ENCODE data around the gene SLC17A8.
"Not testable (repeated sequence)": the region's sequence is repeated elsewhere in the genome, so short reads cannot be mapped to it uniquely, and the experiment has no call there.

Gene SLC17A8

GRCh38 chr12:100339071-100339470 is 17.8 kb upstream of the SLC17A8 start:
- Histone ChIP-seq H3K27ac (ENCODE audit: low read depth, low read length) (no peak overlapping the region), H3K4me3 (ENCODE audit: low read depth, low read length) (no peak overlapping the region), H3K9ac (ENCODE audit: low read depth, low read length) (no peak overlapping the region), H3K36me3 (ENCODE audit: control insufficient read depth, insufficient read depth, low read length) (peaks cover 42% of the 10 kb centered on the region), H3K4me1 (ENCODE audit: control insufficient read depth, insufficient read depth, low read length) (peaks cover 12% of the 10 kb centered on the region), H3K27me3 (ENCODE audit: control insufficient read depth, insufficient read depth, low read length) (no peaks in the 10 kb centered on the region), H3K9me3 (ENCODE audit: control insufficient read depth, insufficient read depth, low read length) (no peaks in the 10 kb centered on the region)

DNA sequence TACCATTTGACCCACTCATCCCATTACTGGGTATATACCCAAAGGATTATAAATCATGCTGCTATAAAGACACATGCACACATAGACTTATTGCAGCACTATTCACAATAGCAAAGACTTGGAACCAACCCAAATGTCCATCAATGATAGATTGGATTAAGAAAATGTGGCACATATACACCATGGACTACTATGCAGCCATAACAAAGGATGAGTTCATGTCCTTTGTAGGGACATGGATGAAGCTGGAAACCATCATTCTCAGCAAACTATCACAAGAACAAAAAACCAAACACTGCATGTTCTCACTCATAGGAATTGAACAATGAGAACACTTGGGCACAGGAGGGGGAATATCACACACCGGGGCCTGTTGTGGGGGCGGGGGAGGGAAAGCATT is 14.0 kb upstream of the SLC17A8 start:
- not testable (repeated sequence) for H3K9me3 ChIP-seq (ENCODE audit: control insufficient read depth, insufficient read depth, low read length); H3K9ac ChIP-seq (ENCODE audit: low read depth, low read length); H3K4me3 ChIP-seq (ENCODE audit: low read depth, low read length); H3K27ac ChIP-seq (ENCODE audit: low read depth, low read length); H3K27me3 ChIP-seq (ENCODE audit: control insufficient read depth, insufficient read depth, low read length); H3K4me1 ChIP-seq (ENCODE audit: control insufficient read depth, insufficient read depth, low read length)
- peaks cover 12% of the 10 kb centered on the region for H3K36me3 ChIP-seq (ENCODE audit: control insufficient read depth, insufficient read depth, low read length)

- not testable (repeated sequence) for H3K4me3 ChIP-seq (ENCODE audit: low read depth, low read length); H3K27ac ChIP-seq (ENCODE audit: low read depth, low read length)
Observed at GRCh38 chr12:100344351-100344750, 12.5 kb upstream of the SLC17A8 start.

GRCh38 chr12:100345020-100345767 is 11.7 kb upstream of the SLC17A8 start:
- Histone ChIP-seq H3K4me1 (ENCODE audit: control insufficient read depth, insufficient read depth, low read length) (peaks cover 9% of the 10 kb centered on the region), H3K9me3 (ENCODE audit: control insufficient read depth, insufficient read depth, low read length) (no peaks in the 10 kb centered on the region), H3K36me3 (ENCODE audit: control insufficient read depth, insufficient read depth, low read length) (no peaks in the 10 kb centered on the region), H3K4me3 (ENCODE audit: low read depth, low read length) (no peak overlapping the region), H3K27ac (ENCODE audit: low read depth, low read length) (no peak overlapping the region), H3K27me3 (ENCODE audit: control insufficient read depth, insufficient read depth, low read length) (no peaks in the 10 kb centered on the region), H3K9ac (ENCODE audit: low read depth, low read length) (no peak overlapping the region)

More at GRCh38 chr12:100344351-100344750, 12.5 kb upstream of the SLC17A8 start:
- H3K27me3 ChIP-seq (ENCODE audit: control insufficient read depth, insufficient read depth, low read length); H3K9ac ChIP-seq (ENCODE audit: low read depth, low read length); H3K36me3 ChIP-seq (ENCODE audit: control insufficient read depth, insufficient read depth, low read length); H3K4me1 ChIP-seq (ENCODE audit: control insufficient read depth, insufficient read depth, low read length); H3K9me3 ChIP-seq (ENCODE audit: control insufficient read depth, insufficient read depth, low read length): not testable (repeated sequence)

GRCh38 chr12:100346660-100347059 is 10.2 kb upstream of the SLC17A8 start:
- H3K27ac ChIP-seq (ENCODE audit: low read depth, low read length), result no peak overlapping the region
- H3K9me3 ChIP-seq (ENCODE audit: control insufficient read depth, insufficient read depth, low read length), result no peaks in the 10 kb centered on the region
- H3K36me3 ChIP-seq (ENCODE audit: control insufficient read depth, insufficient read depth, low read length), result no peaks in the 10 kb centered on the region
- H3K27me3 ChIP-seq (ENCODE audit: control insufficient read depth, insufficient read depth, low read length), result no peaks in the 10 kb centered on the region
- H3K9ac ChIP-seq (ENCODE audit: low read depth, low read length), result no peak overlapping the region
- no peak overlapping the region for H3K4me3 ChIP-seq (ENCODE audit: low read depth, low read length)
- H3K4me1 ChIP-seq (ENCODE audit: control insufficient read depth, insufficient read depth, low read length), result no peaks in the 10 kb centered on the region

DNA sequence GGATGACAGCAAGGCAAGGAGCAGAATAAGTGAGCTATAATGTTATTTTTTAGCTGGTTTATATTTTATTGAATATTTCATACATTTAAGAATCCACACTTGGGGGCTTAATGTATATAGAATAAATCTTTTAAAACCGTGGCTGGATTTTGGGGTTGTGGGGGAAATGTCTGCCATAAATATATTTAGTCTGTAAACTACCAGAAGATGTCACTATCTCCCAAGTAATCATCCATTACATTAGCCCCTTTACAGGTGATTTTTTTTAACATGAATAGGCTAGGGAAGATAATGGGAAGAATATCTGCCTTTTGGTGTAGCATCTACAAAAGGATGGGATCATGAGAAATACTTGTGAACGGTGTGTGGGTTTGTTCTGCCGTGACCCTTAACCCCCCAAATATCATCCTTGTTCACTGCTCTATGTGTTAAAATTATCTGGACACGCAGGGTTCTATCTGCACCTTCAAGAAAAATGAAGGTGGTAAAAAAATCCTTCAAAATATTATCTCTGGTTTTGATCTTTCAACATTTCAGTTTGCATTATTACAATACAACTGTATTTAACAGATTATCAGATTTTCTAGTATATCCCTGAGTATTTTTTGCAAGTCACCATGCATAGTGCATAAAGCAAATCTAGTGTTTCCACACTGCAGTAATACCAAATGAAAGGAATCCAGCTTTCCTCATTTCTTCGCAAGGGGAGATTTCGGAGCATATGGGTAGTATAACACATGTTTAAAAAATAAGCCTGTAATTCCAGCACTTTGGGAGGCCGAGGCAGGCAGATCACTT is 8.0 kb upstream of the SLC17A8 start:
- Histone ChIP-seq H3K9ac (ENCODE audit: low read depth, low read length) (no peak overlapping the region), H3K4me3 (ENCODE audit: low read depth, low read length) (no peak overlapping the region), H3K4me1 (ENCODE audit: control insufficient read depth, insufficient read depth, low read length) (no peaks in the 10 kb centered on the region), H3K9me3 (ENCODE audit: control insufficient read depth, insufficient read depth, low read length) (no peaks in the 10 kb centered on the region), H3K36me3 (ENCODE audit: control insufficient read depth, insufficient read depth, low read length) (no peaks in the 10 kb centered on the region), H3K27me3 (ENCODE audit: control insufficient read depth, insufficient read depth, low read length) (no peaks in the 10 kb centered on the region), H3K27ac (ENCODE audit: low read depth, low read length) (no peak overlapping the region)

- Histone ChIP-seq H3K36me3 (ENCODE audit: control insufficient read depth, insufficient read depth, low read length) (no peaks in the 10 kb centered on the region), H3K9ac (ENCODE audit: low read depth, low read length) (no peak overlapping the region), H3K27me3 (ENCODE audit: control insufficient read depth, insufficient read depth, low read length) (no peaks in the 10 kb centered on the region), H3K4me1 (ENCODE audit: control insufficient read depth, insufficient read depth, low read length) (peaks cover 15% of the 10 kb centered on the region), H3K9me3 (ENCODE audit: control insufficient read depth, insufficient read depth, low read length) (no peaks in the 10 kb centered on the region), H3K4me3 (ENCODE audit: low read depth, low read length) (no peak overlapping the region), H3K27ac (ENCODE audit: low read depth, low read length) (no peak overlapping the region)
Observed at GRCh38 chr12:100359248-100359647, 2.4 kb downstream of the SLC17A8 start.

DNA sequence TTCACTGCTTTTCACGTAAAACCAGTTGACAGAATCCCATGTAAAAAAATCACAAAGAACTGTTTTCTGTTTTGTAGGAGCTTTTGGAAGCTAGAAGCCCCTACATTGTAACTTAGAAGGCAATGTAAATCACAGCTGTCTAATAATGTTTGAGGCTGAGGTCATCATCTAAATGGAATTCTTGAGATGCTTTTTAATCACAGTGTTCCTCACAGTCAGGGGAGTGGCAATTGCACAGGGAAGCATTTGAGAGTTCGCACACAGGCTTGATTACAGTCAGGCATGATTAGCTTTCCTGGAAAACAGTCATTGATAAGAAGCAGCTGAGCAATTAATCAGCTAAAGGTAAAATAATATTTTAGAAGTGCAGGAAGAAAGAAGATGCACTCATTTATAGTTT is 2.9 kb downstream of the SLC17A8 start:
- H3K27ac ChIP-seq (ENCODE audit: low read depth, low read length), result no peak overlapping the region

GRCh38 chr12:100360450-100360849 is 3.6 kb downstream of the SLC17A8 start:
- H3K4me3 ChIP-seq (ENCODE audit: low read depth, low read length), result no peak overlapping the region
- H3K36me3 ChIP-seq (ENCODE audit: control insufficient read depth, insufficient read depth, low read length), result no peaks in the 10 kb centered on the region
- H3K27ac ChIP-seq (ENCODE audit: low read depth, low read length), result no peak overlapping the region
- H3K4me1 ChIP-seq (ENCODE audit: control insufficient read depth, insufficient read depth, low read length), result peaks cover 12% of the 10 kb centered on the region
- H3K9ac ChIP-seq (ENCODE audit: low read depth, low read length), result no peak overlapping the region
- no peaks in the 10 kb centered on the region for H3K27me3 ChIP-seq (ENCODE audit: control insufficient read depth, insufficient read depth, low read length)
- no peaks in the 10 kb centered on the region for H3K9me3 ChIP-seq (ENCODE audit: control insufficient read depth, insufficient read depth, low read length)

More for the DNA sequence above, 2.9 kb downstream of the SLC17A8 start:
- H3K4me1 ChIP-seq (ENCODE audit: control insufficient read depth, insufficient read depth, low read length), result peaks cover 15% of the 10 kb centered on the region
- no peaks in the 10 kb centered on the region for H3K36me3 ChIP-seq (ENCODE audit: control insufficient read depth, insufficient read depth, low read length)
- no peak overlapping the region for H3K9ac ChIP-seq (ENCODE audit: low read depth, low read length)
- H3K9me3 ChIP-seq (ENCODE audit: control insufficient read depth, insufficient read depth, low read length), result no peaks in the 10 kb centered on the region
- no peaks in the 10 kb centered on the region for H3K27me3 ChIP-seq (ENCODE audit: control insufficient read depth, insufficient read depth, low read length)
- no peak overlapping the region for H3K4me3 ChIP-seq (ENCODE audit: low read depth, low read length)

DNA sequence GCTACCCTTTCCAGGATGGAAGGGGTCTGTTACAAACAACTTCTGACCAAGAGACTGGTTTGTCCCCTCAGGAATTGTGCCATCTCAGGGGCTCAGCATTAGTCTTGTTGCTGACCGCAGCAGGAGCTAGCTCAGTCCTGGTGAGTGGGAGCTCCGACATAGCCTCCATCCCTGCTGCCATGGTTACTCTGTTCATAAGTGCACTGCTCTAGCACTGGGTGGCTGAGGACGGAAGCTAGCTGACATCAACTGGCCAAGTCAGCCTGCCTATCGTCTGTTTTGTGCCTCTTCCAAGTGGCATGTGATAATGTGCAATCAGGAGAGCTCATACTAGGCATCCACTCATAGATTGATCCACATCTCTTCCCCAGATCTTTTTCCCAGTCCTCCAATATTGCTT is 7.5 kb downstream of the SLC17A8 start:
- H3K27me3 ChIP-seq (ENCODE audit: control insufficient read depth, insufficient read depth, low read length), result no peaks in the 10 kb centered on the region
- H3K4me1 ChIP-seq (ENCODE audit: control insufficient read depth, insufficient read depth, low read length), result no peaks in the 10 kb centered on the region; the same call in 1 of the 2 replicates
- H3K27ac ChIP-seq (ENCODE audit: low read depth, low read length), result no peak overlapping the region
- no peak overlapping the region for H3K9ac ChIP-seq (ENCODE audit: low read depth, low read length)
- H3K4me3 ChIP-seq (ENCODE audit: low read depth, low read length), result no peak overlapping the region
- peaks cover 1% of the 10 kb centered on the region; the same call in 1 of the 2 replicates for H3K9me3 ChIP-seq (ENCODE audit: control insufficient read depth, insufficient read depth, low read length)
- H3K36me3 ChIP-seq (ENCODE audit: control insufficient read depth, insufficient read depth, low read length), result no peaks in the 10 kb centered on the region

DNA sequence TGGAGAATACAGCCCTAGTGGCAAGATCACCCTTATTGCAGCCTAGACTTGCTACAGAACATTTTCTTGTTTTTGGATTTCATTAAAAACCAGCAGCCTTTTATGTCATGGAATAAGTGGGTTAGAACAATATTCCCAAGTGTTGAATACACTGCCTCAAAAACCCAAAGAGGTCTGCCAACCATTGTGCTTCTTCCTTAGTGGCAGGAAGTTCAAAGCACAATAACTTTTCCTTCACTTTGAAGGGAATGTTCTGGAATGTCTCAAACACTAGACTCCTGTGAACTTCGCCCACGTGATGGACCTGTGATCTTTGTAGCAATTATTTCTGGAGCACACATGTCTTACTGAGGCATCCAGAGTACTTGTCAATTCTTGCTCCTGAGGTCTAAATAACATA is 8.5 kb downstream of the SLC17A8 start:
- Histone ChIP-seq H3K4me3 (ENCODE audit: low read depth, low read length) (no peak overlapping the region), H3K9me3 (ENCODE audit: control insufficient read depth, insufficient read depth, low read length) (peaks cover 5% of the 10 kb centered on the region; the same call in 1 of the 2 replicates), H3K36me3 (ENCODE audit: control insufficient read depth, insufficient read depth, low read length) (no peaks in the 10 kb centered on the region), H3K9ac (ENCODE audit: low read depth, low read length) (no peak overlapping the region), H3K27me3 (ENCODE audit: control insufficient read depth, insufficient read depth, low read length) (no peaks in the 10 kb centered on the region), H3K4me1 (ENCODE audit: control insufficient read depth, insufficient read depth, low read length) (no peaks in the 10 kb centered on the region), H3K27ac (ENCODE audit: low read depth, low read length) (no peak overlapping the region)

All from HUES48 (cell line).